Effector memory CD4-positive, alpha-beta T cell (primary cell): ENCODE data around the gene LRRC51.

Source experiments
- DNase-seq, 3 donors: peaks; one replicate each; pipeline ENCODE4 v3.0.0-alpha.2; 2020
- H3K27ac ChIP-seq: 2 replicates; pipeline ENCODE4 v1.7.0; 2013; ENCODE audit warnings: mild to moderate bottlenecking, low read length, moderate library complexity; ENCODE audit not compliant: insufficient read depth, poor library complexity, severe bottlenecking
- H3K27me3 ChIP-seq: replicated peaks from 2 replicates; pipeline ENCODE4 v1.7.0; 2013; ENCODE audit warnings: mild to moderate bottlenecking, low read length; ENCODE audit not compliant: insufficient read depth, control insufficient read depth, poor library complexity, severe bottlenecking
- H3K36me3 ChIP-seq: 2 replicates; pipeline ENCODE4 v1.7.0; 2013; ENCODE audit warnings: mild to moderate bottlenecking, low read length, moderate library complexity; ENCODE audit not compliant: control insufficient read depth, insufficient read depth
- H3K4me1 ChIP-seq: 2 replicates; pipeline ENCODE4 v1.7.0; 2013; ENCODE audit warnings: low read length, mild to moderate bottlenecking; ENCODE audit not compliant: control insufficient read depth, insufficient read depth, poor library complexity, severe bottlenecking
- H3K4me3 ChIP-seq: 2 replicates; pipeline ENCODE4 v1.7.0; 2013; ENCODE audit warnings: low read length, low read depth, mild to moderate bottlenecking; ENCODE audit not compliant: insufficient read depth, poor library complexity, severe bottlenecking
- H3K9me3 ChIP-seq: 2 replicates; pipeline ENCODE4 v1.7.0; 2013; ENCODE audit warnings: mild to moderate bottlenecking, low read length, moderate library complexity; ENCODE audit not compliant: control insufficient read depth

The LRRC51 gene

GRCh38 chr11:72103754-72104167 lies 23.1 kb downstream of the LRRC51 start:
- Histone ChIP-seq H3K27me3 (no peaks in the 10 kb centered on the region), H3K9me3 (no peaks in the 10 kb centered on the region), H3K36me3 (peaks cover 13% of the 10 kb centered on the region), H3K27ac (peak overlapping the region; percentile 59), H3K4me3 (peak overlapping the region; percentile 77), H3K4me1 (peaks cover 17% of the 10 kb centered on the region)
- no peak for DNase-seq

- Histone ChIP-seq H3K36me3 (peaks cover 11% of the 10 kb centered on the region), H3K4me3 (no peak within 1 kb of the TSS), H3K27ac (no peak within 1 kb of the TSS), H3K27me3 (no peaks in the 10 kb centered on the region), H3K4me1 (peaks cover 17% of the 10 kb centered on the region), H3K9me3 (no peaks in the 10 kb centered on the region)
- DNase-seq = no peak
These were observed 25.2 kb downstream of the LRRC51 start, which contains the start of gene TOMT for GRCh38 chr11:72105888-72106287. Gene TOMT, plus strand, starts transcription at chr11:72105924. Its CDS starts 28 bp downstream, at chr11:72105952.

- Histone ChIP-seq H3K4me3 (peak overlapping the region; percentile 86), H3K4me1 (peaks cover 15% of the 10 kb centered on the region), H3K27ac (peak overlapping the region; percentile 96), H3K27me3 (no peaks in the 10 kb centered on the region), H3K36me3 (peaks cover 11% of the 10 kb centered on the region), H3K9me3 (no peaks in the 10 kb centered on the region)
- no peak for DNase-seq
These were observed 30.9 kb downstream of the LRRC51 start for GRCh38 chr11:72111300-72112142.

GRCh38 chr11:72112143-72112977 lies 31.7 kb downstream of the LRRC51 start, which contains the start of gene ANAPC15:
Gene ANAPC15, minus strand, starts transcription at chr11:72112695. Its CDS starts 1,419 bp downstream, at chr11:72111276.
- Histone ChIP-seq H3K27ac (peak within 1 kb of the TSS; percentile 96), H3K36me3 (peaks cover 11% of the 10 kb centered on the region), H3K9me3 (no peaks in the 10 kb centered on the region), H3K27me3 (no peaks in the 10 kb centered on the region), H3K4me1 (peaks cover 15% of the 10 kb centered on the region), H3K4me3 (peak within 1 kb of the TSS; percentile 86)
- DNase-seq = peak; percentile 96 to 98 (median 98)

- H3K27me3 ChIP-seq = no peaks in the 10 kb centered on the region
- H3K4me3 ChIP-seq = peak overlapping the region; percentile 30
- H3K36me3 ChIP-seq = peaks cover 11% of the 10 kb centered on the region
- peak overlapping the region; percentile 96 for H3K27ac ChIP-seq
- H3K4me1 ChIP-seq = peaks cover 15% of the 10 kb centered on the region
- DNase-seq = no peak
- H3K9me3 ChIP-seq = no peaks in the 10 kb centered on the region
These were observed 32.5 kb downstream of the LRRC51 start for GRCh38 chr11:72112978-72113808.

- no peaks in the 10 kb centered on the region for H3K9me3 ChIP-seq
- H3K27me3 ChIP-seq = no peaks in the 10 kb centered on the region
- H3K27ac ChIP-seq = no peak overlapping the region
- peaks cover 4% of the 10 kb centered on the region for H3K36me3 ChIP-seq
- H3K4me3 ChIP-seq = no peak overlapping the region
- no peak for DNase-seq
- peaks cover 15% of the 10 kb centered on the region for H3K4me1 ChIP-seq
These were observed 33.9 kb downstream of the LRRC51 start for GRCh38 chr11:72114570-72114969.

- Histone ChIP-seq H3K4me1 (peaks cover 15% of the 10 kb centered on the region), H3K4me3 (no peak overlapping the region), H3K27ac (no peak overlapping the region), H3K36me3 (no peaks in the 10 kb centered on the region), H3K9me3 (no peaks in the 10 kb centered on the region), H3K27me3 (no peaks in the 10 kb centered on the region)
- DNase-seq = no peak
These were observed 35.5 kb downstream of the LRRC51 start for GRCh38 chr11:72116019-72116755.

GRCh38 chr11:72119198-72119597 lies 38.5 kb downstream of the LRRC51 start:
- Histone ChIP-seq H3K4me3 (no peak overlapping the region), H3K27me3 (peaks cover 3% of the 10 kb centered on the region), H3K27ac (no peak overlapping the region), H3K36me3 (no peaks in the 10 kb centered on the region), H3K9me3 (no peaks in the 10 kb centered on the region), H3K4me1 (no peaks in the 10 kb centered on the region)
- no peak for DNase-seq

GRCh38 chr11:72120930-72121329 lies 40.3 kb downstream of the LRRC51 start:
- Histone ChIP-seq H3K36me3 (no peaks in the 10 kb centered on the region), H3K27ac (no peak overlapping the region), H3K4me1 (no peaks in the 10 kb centered on the region), H3K9me3 (no peaks in the 10 kb centered on the region), H3K27me3 (peaks cover 3% of the 10 kb centered on the region), H3K4me3 (no peak overlapping the region)
- DNase-seq = no peak
